CD14-positive monocyte (primary cell): ENCODE data around the gene FCRLA. TPM values are rescaled to one million over a fixed set of nuclear protein-coding genes. Genes with fewer than 3 reads are reported as not detected.

Source experiments
- DNase-seq, 3 donors: peaks; one replicate each; pipeline ENCODE4 v3.0.0-alpha.2; 2011 to 2022
- H2AFZ ChIP-seq: 2 replicates; pipeline ENCODE4 v1.6.0; 2012; ENCODE audit warnings: mild to moderate bottlenecking, low read depth, low read length, inconsistent platforms; ENCODE audit not compliant: insufficient read depth, poor library complexity, severe bottlenecking
- H3K27ac ChIP-seq, 2 donors: 1 replicate in 1 of 2; 2 replicates in 1 of 2; pipeline ENCODE4 v1.5.1; 2012 to 2013; ENCODE audit warnings: low read length in 2 of 2, control low read depth in 1 of 2, inconsistent platforms in 1 of 2, low read depth in 1 of 2, mild to moderate bottlenecking in 1 of 2
- H3K27me3 ChIP-seq, 2 donors: one replicate each; pipeline versions ENCODE4 v1.6.0 to v1.6.1; 2011 to 2013; ENCODE audit warnings: low read length in 2 of 2; ENCODE audit not compliant: control insufficient read depth in 2 of 2, insufficient read depth in 2 of 2
- H3K36me3 ChIP-seq, 2 donors: replicated peaks in 1 of 2; 1 replicate in 1 of 2; 2 replicates in 1 of 2; pipeline versions ENCODE4 v1.5.1 to v1.6.1; 2012 to 2013; ENCODE audit warnings: low read length in 2 of 2, control low read depth in 1 of 2, inconsistent platforms in 1 of 2, mild to moderate bottlenecking in 1 of 2; ENCODE audit not compliant: insufficient read depth in 2 of 2, control insufficient read depth in 1 of 2
- H3K4me1 ChIP-seq, 2 donors: 1 replicate in 1 of 2; 2 replicates in 1 of 2; pipeline versions ENCODE4 v1.5.1 to v1.6.1; 2012 to 2013; ENCODE audit warnings: low read length in 2 of 2, control low read depth in 1 of 2, inconsistent platforms in 1 of 2, mild to moderate bottlenecking in 1 of 2, moderate library complexity in 1 of 2; ENCODE audit not compliant: insufficient read depth in 2 of 2, control insufficient read depth in 1 of 2
- H3K4me2 ChIP-seq: replicated peaks from 2 replicates; pipeline ENCODE3; 2012; ENCODE audit warnings: low read length, moderate library complexity, mild to moderate bottlenecking; ENCODE audit not compliant: poor library complexity, severe bottlenecking; ENCODE audit errors: extremely low read depth
- H3K4me3 ChIP-seq, 3 experiments: fragments of 200-600 bp in 1 of 3; sonication (generic) in 1 of 3; replicated peaks in 1 of 3; 1 replicate in 2 of 3; 2 replicates in 1 of 3; pipeline ENCODE4 v1.5.1; 2011 to 2013; ENCODE audit warnings: low read length in 3 of 3, mild to moderate bottlenecking in 3 of 3, control low read depth in 2 of 3, low read depth in 2 of 3, inconsistent platforms in 1 of 3, moderate library complexity in 1 of 3
- H3K79me2 ChIP-seq: 2 replicates; pipeline ENCODE4 v1.6.0; 2012; ENCODE audit warnings: mild to moderate bottlenecking, control low read depth, inconsistent platforms, low read length, moderate library complexity; ENCODE audit not compliant: insufficient read depth
- H3K9ac ChIP-seq: 2 replicates; pipeline ENCODE4 v1.6.0; 2017; ENCODE audit warnings: low read length, mild to moderate bottlenecking; ENCODE audit not compliant: insufficient read depth, poor library complexity, severe bottlenecking
- H3K9me3 ChIP-seq, 2 donors: replicated peaks in 1 of 2; 1 replicate in 1 of 2; 2 replicates in 1 of 2; pipeline versions ENCODE4 v1.5.1 to v1.6.1; 2012 to 2013; ENCODE audit warnings: low read length in 2 of 2, control low read depth in 1 of 2; ENCODE audit not compliant: control insufficient read depth in 1 of 2, insufficient read depth in 1 of 2
- H4K20me1 ChIP-seq: 2 replicates; pipeline ENCODE4 v1.6.0; 2012; ENCODE audit warnings: mild to moderate bottlenecking, low read length, control low read depth, moderate library complexity; ENCODE audit not compliant: insufficient read depth
- H3K27ac Mint-ChIP-seq, 7 donors: one replicate each; pipeline ENCODE4 v1.8.0; 2020; ENCODE audit warnings: mild to moderate bottlenecking in 7 of 7, mixed read lengths in 7 of 7, moderate library complexity in 6 of 7, inconsistent platforms in 2 of 7
- H3K27me3 Mint-ChIP-seq, 3 donors: one replicate each; pipeline ENCODE4 v1.8.0; 2021 to 2022; ENCODE audit warnings: low read depth in 3 of 3, mild to moderate bottlenecking in 3 of 3, mixed read lengths in 3 of 3, moderate library complexity in 3 of 3, inconsistent platforms in 1 of 3
- H3K36me3 Mint-ChIP-seq, 2 donors: one replicate each; pipeline ENCODE4 v1.8.0; 2020; ENCODE audit warnings: mixed read lengths in 2 of 2, inconsistent platforms in 1 of 2, mild to moderate bottlenecking in 1 of 2
- H3K4me1 Mint-ChIP-seq: one replicate; pipeline ENCODE4 v1.8.0; 2020; ENCODE audit warnings: mild to moderate bottlenecking, mixed read lengths
- H3K4me3 Mint-ChIP-seq, 2 donors: one replicate each; pipeline ENCODE4 v1.8.0; 2020; ENCODE audit warnings: mild to moderate bottlenecking in 2 of 2, mixed read lengths in 2 of 2, moderate library complexity in 1 of 2
- H3K9me3 Mint-ChIP-seq, 7 donors: one replicate each; pipeline ENCODE4 v1.8.0; 2020 to 2022; ENCODE audit warnings: mixed read lengths in 7 of 7, mild to moderate bottlenecking in 6 of 7, moderate library complexity in 6 of 7, inconsistent platforms in 2 of 7
- CTCF ChIP-seq: fragments of 200-600 bp; IDR thresholded peaks from one replicate; pipeline ENCODE4 v1.8.0; 2022; ENCODE audit warnings: antibody characterized with exemption, mild to moderate bottlenecking
- WGBS: methylation state at CpG from one replicate; pipeline ENCODE4 v1.1.5; 2013; ENCODE audit warnings: missing lambda C conversion rate; ENCODE audit not compliant: insufficient coverage; 5-methylcytosine and 5-hydroxymethylcytosine counted together
- intact Hi-C, 2 donors: fragments of 100-400 bp; cut with micrococcal nuclease; formaldehyde crosslinking; loops; one replicate each; pipeline versions ENCODE4 v1.15.0 to v1.15.1; 2023
- polyA plus RNA-seq, 3 donors: library from polyadenylated mRNA; depleted of rRNA in 1 of 3; unstranded in 2 of 3; stranded (reverse) in 1 of 3; fragments of 300-500 nt in 2 of 3; fragments of >200 nt in 1 of 3; fragmentation: Illumina TruSeq in 2 of 3; gene quantifications; 1 replicate in 2 of 3; 2 replicates in 1 of 3; pipeline ENCODE4 v1.2.3, GENCODE V29; 2012 to 2021

The FCRLA gene
- polyA plus RNA-seq, 3 donors = 0.28 to 0.51 (median 0.39) TPM

- peaks cover 49% of the 10 kb centered on the region for H3K4me1 Mint-ChIP-seq
- H3K27me3 Mint-ChIP-seq = peaks cover 95 to 100% (median 97%) of the 10 kb centered on the region in 3 donors
- H2AFZ ChIP-seq = peak overlapping the region; percentile 79
Measured at GRCh38 chr1:161726473-161727255, 19.6 kb downstream of the FCRLA start.

More at GRCh38 chr1:161726473-161727255, 19.6 kb downstream of the FCRLA start:
- Histone ChIP-seq H3K4me3 (peak overlapping the region; percentile 25 to 77 (median 33)), H3K36me3 (no peaks in the 10 kb centered on the region), H3K4me1 (peaks cover 37 to 55% of the 10 kb centered on the region in 2 donors), H3K79me2 (no peaks in the 10 kb centered on the region), H3K9me3 (no peaks in the 10 kb centered on the region), H4K20me1 (no peaks in the 10 kb centered on the region), H3K27ac (no peak overlapping the region), H3K27me3 (peaks cover 66 to 96% of the 10 kb centered on the region in 2 donors), H3K9ac (peak overlapping the region; percentile 29), H3K4me2 (peak overlapping the region; percentile 91)
- Mint-ChIP-seq H3K4me3 (peak overlapping the region; percentile 78 to 97), H3K9me3 (peaks cover 3 to 23% (median 14%) of the 10 kb centered on the region in 7 donors), H3K36me3 (peaks cover 10 to 11% of the 10 kb centered on the region in 2 donors), H3K27ac (peak overlapping the region in 2 of 7 donors; percentile 8 to 28)
- TF ChIP-seq CTCF = no peak
- peak in 2 of 3 donors; percentile 36 to 42 for DNase-seq
- intact Hi-C loops = no loop called here
- under 1% methylated on average over 69 of the region's 83 CpGs for WGBS
